Calu3 (cell line): ENCODE data around the gene TMPRSS15. TPM values are rescaled to one million over a fixed set of nuclear protein-coding genes. Genes with fewer than 3 reads are reported as not detected.

ENCODE experiments used
- BruUV-seq: library from RNA; stranded (reverse); fragments of 400-500 nt; replicated peaks from 2 replicates; lab custom pipeline; 2021; lab: Mats Ljungman, UMichigan
- CTCF ChIA-PET: fragments of 300-600 bp; sonication (Branson Sonifier 250); formaldehyde crosslinking; loops from one replicate; lab custom pipeline; 2022; ENCODE audit warnings: antibody characterized with exemption; lab: Charles Lee
- DNase-seq: peaks from one replicate; pipeline ENCODE4 v3.0.0; 2022
- H3K27ac Mint-ChIP-seq: one replicate; pipeline ENCODE4 v1.8.0; 2022; ENCODE audit warnings: mixed read lengths; ENCODE audit not compliant: unreplicated experiment
- H3K27me3 Mint-ChIP-seq: one replicate; pipeline ENCODE4 v1.8.0; 2022; ENCODE audit warnings: mixed read lengths; ENCODE audit not compliant: unreplicated experiment
- H3K36me3 Mint-ChIP-seq: one replicate; pipeline ENCODE4 v1.8.0; 2022; ENCODE audit warnings: mild to moderate bottlenecking, moderate library complexity, mixed read lengths; ENCODE audit not compliant: insufficient read depth, unreplicated experiment
- H3K4me1 Mint-ChIP-seq: one replicate; pipeline ENCODE4 v1.8.0; 2022; ENCODE audit warnings: mild to moderate bottlenecking, low read depth, mixed read lengths; ENCODE audit not compliant: unreplicated experiment
- H3K4me3 Mint-ChIP-seq: one replicate; pipeline ENCODE4 v1.8.0; 2022; ENCODE audit warnings: mild to moderate bottlenecking, low read depth, moderate library complexity, mixed read lengths; ENCODE audit not compliant: unreplicated experiment
- H3K9me3 Mint-ChIP-seq: one replicate; pipeline ENCODE4 v1.8.0; 2022; ENCODE audit warnings: low read depth, mixed read lengths; ENCODE audit not compliant: unreplicated experiment
- CTCF ChIP-seq: fragments of 200-600 bp; IDR thresholded peaks from one replicate; pipeline ENCODE4 v1.8.0; 2022; ENCODE audit warnings: antibody characterized with exemption; ENCODE audit not compliant: unreplicated experiment
- intact Hi-C: fragments of 100-400 bp; cut with micrococcal nuclease; formaldehyde crosslinking; loops from one replicate; pipeline ENCODE4 v1.10.0; 2022; ENCODE audit not compliant: unreplicated experiment
- total RNA-seq: library from RNA; stranded (reverse); gene quantifications from 2 replicates; pipeline ENCODE4 v1.2.3, GENCODE V29; 2022

Gene TMPRSS15
- total RNA-seq, 1 experiment from 2014 or later: not detected

- TF ChIP-seq CTCF: no peak
- Mint-ChIP-seq H3K27ac (no peak overlapping the region), H3K9me3 (peaks cover 9% of the 10 kb centered on the region), H3K4me3 (no peak overlapping the region), H3K36me3 (no peaks in the 10 kb centered on the region), H3K4me1 (no peaks in the 10 kb centered on the region), H3K27me3 (no peaks in the 10 kb centered on the region)
- no TSS peak for BruUV-seq
- CTCF ChIA-PET: no interaction called here
- intact Hi-C loops: no loop called here
- no peak for DNase-seq
Observed at GRCh38 chr21:18222346-18222745, 181.2 kb downstream of the TMPRSS15 start.

DNA sequence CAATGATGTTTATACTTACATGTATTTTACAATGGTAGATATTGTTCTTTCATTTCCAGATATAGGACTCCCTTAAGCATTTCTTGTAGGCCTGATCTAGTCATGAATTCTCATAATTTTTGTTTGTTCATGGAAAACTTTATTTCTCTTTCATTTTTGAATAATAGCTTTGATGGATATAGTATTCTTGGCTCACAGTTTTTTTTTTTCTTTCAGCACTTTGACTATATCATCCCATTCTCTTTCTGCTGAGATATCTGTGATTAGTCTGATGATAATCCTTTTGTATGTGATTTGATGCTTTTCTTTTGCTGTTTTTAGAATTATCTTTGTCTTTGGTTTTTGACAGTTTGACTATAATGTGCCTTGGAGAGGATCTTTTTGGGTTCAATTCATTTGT, 183.1 kb downstream of the TMPRSS15 start:
- no peak for TF ChIP-seq CTCF
- H3K27ac Mint-ChIP-seq: no peak overlapping the region
- no peak overlapping the region for H3K4me3 Mint-ChIP-seq
- no peak for DNase-seq
- H3K36me3 Mint-ChIP-seq: no peaks in the 10 kb centered on the region
- BruUV-seq: no TSS peak
- CTCF ChIA-PET: no interaction called here
- H3K4me1 Mint-ChIP-seq: no peaks in the 10 kb centered on the region
- intact Hi-C loops: no loop called here
- H3K27me3 Mint-ChIP-seq: no peaks in the 10 kb centered on the region
- H3K9me3 Mint-ChIP-seq: peaks cover 14% of the 10 kb centered on the region

Other genes with a start within 250 kb of the TMPRSS15 start
- gene CHODL, start 159.0 kb downstream of the TMPRSS15 start, total RNA-seq: not detected in 2 replicates